Endothelial cell (in vitro differentiated cells): ENCODE measurements around the gene DGKB. TPM values are rescaled to one million over a fixed set of nuclear protein-coding genes. Genes with fewer than 3 reads are reported as not detected.

Experiments used
- DNase-seq: peaks from one replicate; pipeline ENCODE4 v3.0.0; 2021; ENCODE audit warnings: low spot score
- H3K27ac Mint-ChIP-seq: one replicate; pipeline ENCODE4 v1.8.0; 2021; ENCODE audit warnings: mixed read lengths, inconsistent platforms; ENCODE audit not compliant: unreplicated experiment
- H3K27me3 Mint-ChIP-seq: one replicate; pipeline ENCODE4 v1.8.0; 2021; ENCODE audit warnings: mild to moderate bottlenecking, moderate library complexity, mixed read lengths, inconsistent platforms; ENCODE audit not compliant: unreplicated experiment
- H3K36me3 Mint-ChIP-seq: one replicate; pipeline ENCODE4 v1.8.0; 2021; ENCODE audit warnings: mild to moderate bottlenecking, low read depth, mixed read lengths, inconsistent platforms; ENCODE audit not compliant: unreplicated experiment
- H3K4me1 Mint-ChIP-seq: one replicate; pipeline ENCODE4 v1.8.0; 2021; ENCODE audit warnings: mild to moderate bottlenecking, mixed read lengths, inconsistent platforms; ENCODE audit not compliant: unreplicated experiment
- H3K4me3 Mint-ChIP-seq: one replicate; pipeline ENCODE4 v1.8.0; 2021; ENCODE audit warnings: mild to moderate bottlenecking, mixed read lengths, inconsistent platforms; ENCODE audit not compliant: unreplicated experiment
- H3K9me3 Mint-ChIP-seq: one replicate; pipeline ENCODE4 v1.8.0; 2021; ENCODE audit warnings: mixed read lengths, inconsistent platforms; ENCODE audit not compliant: unreplicated experiment
- total RNA-seq: library from RNA; stranded (reverse); fragmentation: NEBNext Ultra II Directional; extraction: Animal tissue kit (Norgen Biotek cat#: 25700); gene quantifications from one replicate; pipeline ENCODE4 v1.2.1, GENCODE V29; 2021; ENCODE audit not compliant: unreplicated experiment
- TF ChIP-seq, protein P1 (sequence below): fragments of 200-600 bp; sonication (generic); IDR thresholded peaks from one replicate; pipeline ENCODE4 v1.5.0; 2021; ENCODE audit warnings: antibody characterized with exemption; ENCODE audit not compliant: unreplicated experiment

The DGKB gene
- total RNA-seq, 1 donor from 2014 or later, result 0.46 TPM

- Mint-ChIP-seq H3K4me1 (no peaks in the 10 kb centered on the region), H3K27ac (no peak overlapping the region), H3K27me3 (no peaks in the 10 kb centered on the region), H3K36me3 (no peaks in the 10 kb centered on the region), H3K9me3 (no peaks in the 10 kb centered on the region), H3K4me3 (no peak overlapping the region)
- no peak for DNase-seq
- TF ChIP-seq, protein P1, sequence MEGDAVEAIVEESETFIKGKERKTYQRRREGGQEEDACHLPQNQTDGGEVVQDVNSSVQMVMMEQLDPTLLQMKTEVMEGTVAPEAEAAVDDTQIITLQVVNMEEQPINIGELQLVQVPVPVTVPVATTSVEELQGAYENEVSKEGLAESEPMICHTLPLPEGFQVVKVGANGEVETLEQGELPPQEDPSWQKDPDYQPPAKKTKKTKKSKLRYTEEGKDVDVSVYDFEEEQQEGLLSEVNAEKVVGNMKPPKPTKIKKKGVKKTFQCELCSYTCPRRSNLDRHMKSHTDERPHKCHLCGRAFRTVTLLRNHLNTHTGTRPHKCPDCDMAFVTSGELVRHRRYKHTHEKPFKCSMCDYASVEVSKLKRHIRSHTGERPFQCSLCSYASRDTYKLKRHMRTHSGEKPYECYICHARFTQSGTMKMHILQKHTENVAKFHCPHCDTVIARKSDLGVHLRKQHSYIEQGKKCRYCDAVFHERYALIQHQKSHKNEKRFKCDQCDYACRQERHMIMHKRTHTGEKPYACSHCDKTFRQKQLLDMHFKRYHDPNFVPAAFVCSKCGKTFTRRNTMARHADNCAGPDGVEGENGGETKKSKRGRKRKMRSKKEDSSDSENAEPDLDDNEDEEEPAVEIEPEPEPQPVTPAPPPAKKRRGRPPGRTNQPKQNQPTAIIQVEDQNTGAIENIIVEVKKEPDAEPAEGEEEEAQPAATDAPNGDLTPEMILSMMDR, result no peak
These were observed 521.7 kb downstream of the DGKB start for GRCh38 chr7:14380881-14381280.

DNA sequence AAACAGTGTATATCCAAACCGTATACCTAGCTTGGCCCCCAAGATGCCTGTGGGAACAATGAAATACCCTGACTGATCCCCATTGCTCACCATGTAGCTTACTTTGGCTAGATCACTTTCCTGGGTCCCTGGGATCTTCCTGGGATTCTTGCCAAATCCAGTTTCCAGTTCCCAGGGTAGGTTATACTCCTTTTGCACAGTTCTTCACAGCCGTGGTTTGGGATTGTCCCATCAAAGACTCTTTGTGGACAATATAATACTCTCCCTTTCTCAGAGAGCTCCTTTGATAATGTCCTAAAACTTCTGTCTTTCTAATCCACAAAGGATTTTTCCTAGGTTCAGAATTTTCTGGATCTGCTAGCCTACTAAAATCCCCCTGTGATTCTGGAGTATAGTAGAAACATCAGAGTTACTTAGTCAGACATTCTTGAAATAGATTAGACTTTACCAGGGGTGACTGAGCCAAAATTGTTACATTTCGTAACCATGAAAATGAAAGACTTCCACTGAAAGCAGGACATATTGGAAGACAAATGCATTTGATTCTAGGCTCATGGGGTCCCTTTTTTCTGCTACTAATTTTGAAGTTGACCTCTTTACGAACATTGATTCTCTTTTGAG lies 524.8 kb downstream of the DGKB start:
- no peak for DNase-seq
- TF ChIP-seq, protein P1, result no peak
- H3K4me1 Mint-ChIP-seq, result peaks cover 7% of the 10 kb centered on the region
- no peak overlapping the region for H3K4me3 Mint-ChIP-seq
- H3K36me3 Mint-ChIP-seq, result no peaks in the 10 kb centered on the region
- no peaks in the 10 kb centered on the region for H3K9me3 Mint-ChIP-seq
- no peak overlapping the region for H3K27ac Mint-ChIP-seq
- no peaks in the 10 kb centered on the region for H3K27me3 Mint-ChIP-seq

GRCh38 chr7:14376711-14377110 lies 525.8 kb downstream of the DGKB start:
- H3K36me3 Mint-ChIP-seq, result no peaks in the 10 kb centered on the region
- no peak overlapping the region for H3K27ac Mint-ChIP-seq
- DNase-seq, result no peak
- no peaks in the 10 kb centered on the region for H3K9me3 Mint-ChIP-seq
- no peak overlapping the region for H3K4me3 Mint-ChIP-seq
- TF ChIP-seq, protein P1, result no peak
- H3K4me1 Mint-ChIP-seq, result peaks cover 7% of the 10 kb centered on the region
- no peaks in the 10 kb centered on the region for H3K27me3 Mint-ChIP-seq

- no peaks in the 10 kb centered on the region for H3K36me3 Mint-ChIP-seq
- H3K4me1 Mint-ChIP-seq, result peaks cover 7% of the 10 kb centered on the region
- no peak overlapping the region for H3K27ac Mint-ChIP-seq
- H3K9me3 Mint-ChIP-seq, result no peaks in the 10 kb centered on the region
- H3K27me3 Mint-ChIP-seq, result no peaks in the 10 kb centered on the region
- DNase-seq, result no peak
- TF ChIP-seq, protein P1, result no peak
- H3K4me3 Mint-ChIP-seq, result no peak overlapping the region
These were observed 526.6 kb downstream of the DGKB start for GRCh38 chr7:14375998-14376397.

GRCh38 chr7:14374336-14374735 lies 528.2 kb downstream of the DGKB start:
- no peak for DNase-seq
- Mint-ChIP-seq H3K36me3 (no peaks in the 10 kb centered on the region), H3K4me1 (peaks cover 7% of the 10 kb centered on the region), H3K27me3 (no peaks in the 10 kb centered on the region), H3K27ac (no peak overlapping the region), H3K9me3 (no peaks in the 10 kb centered on the region), H3K4me3 (no peak overlapping the region)
- TF ChIP-seq, protein P1, result no peak
